Measurements from ENCODE around the gene GALNT7.
A peak's percentile ranks its signal among the peaks of the same experiment; 100 is the strongest.

Gene GALNT7

DNA sequence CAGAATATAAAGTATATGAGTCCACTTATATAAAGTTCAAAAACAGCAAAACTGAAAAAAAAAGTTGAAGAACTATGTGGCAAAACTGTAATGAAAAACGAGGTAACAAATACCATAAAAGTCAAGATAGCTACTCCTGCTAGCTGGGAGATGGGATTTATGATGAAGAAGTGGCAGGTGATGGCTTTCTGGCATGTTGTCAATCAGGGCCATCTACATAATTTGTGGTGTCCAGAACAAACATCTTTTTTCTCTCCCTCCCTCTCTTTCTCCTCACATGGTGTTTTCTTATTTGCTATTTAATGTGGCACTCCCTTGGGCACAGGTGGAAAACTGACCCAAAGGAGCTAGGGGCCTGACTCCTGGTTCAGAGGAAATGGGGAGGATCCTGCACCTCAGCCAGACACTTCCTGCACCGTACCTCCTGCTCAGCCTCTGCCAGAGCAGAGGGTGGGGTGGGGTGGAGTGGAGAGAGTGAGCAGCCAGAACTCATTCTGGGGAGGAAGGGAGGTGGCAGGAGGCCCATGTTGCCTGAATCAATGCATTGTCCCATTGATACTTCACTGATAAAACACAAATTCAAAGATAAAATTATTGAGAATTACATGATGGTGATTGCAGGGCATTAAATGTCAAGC lies 196.9 kb downstream of the GALNT7 start:
- DNase-seq, result peak; percentile 14

DNA sequence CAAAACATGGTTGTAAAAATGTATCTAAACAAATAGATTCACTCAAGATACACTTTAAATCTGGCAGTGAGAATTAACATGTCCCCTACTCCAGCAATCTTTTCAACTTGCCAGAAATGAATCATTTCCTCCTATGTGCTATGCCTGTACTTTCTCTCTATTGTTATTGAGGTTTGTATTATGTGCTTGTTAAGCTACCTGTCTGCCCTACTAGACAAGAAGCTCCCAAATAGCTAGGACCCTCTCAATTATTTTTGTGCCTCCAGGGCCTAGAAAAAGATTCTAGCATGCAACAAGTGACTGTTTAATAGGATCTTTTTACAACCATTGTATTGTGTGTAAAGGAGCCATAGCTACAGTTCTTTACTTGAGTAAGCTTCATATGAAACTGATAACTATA lies 198.7 kb downstream of the GALNT7 start:
- DNase-seq, result no peak

DNA sequence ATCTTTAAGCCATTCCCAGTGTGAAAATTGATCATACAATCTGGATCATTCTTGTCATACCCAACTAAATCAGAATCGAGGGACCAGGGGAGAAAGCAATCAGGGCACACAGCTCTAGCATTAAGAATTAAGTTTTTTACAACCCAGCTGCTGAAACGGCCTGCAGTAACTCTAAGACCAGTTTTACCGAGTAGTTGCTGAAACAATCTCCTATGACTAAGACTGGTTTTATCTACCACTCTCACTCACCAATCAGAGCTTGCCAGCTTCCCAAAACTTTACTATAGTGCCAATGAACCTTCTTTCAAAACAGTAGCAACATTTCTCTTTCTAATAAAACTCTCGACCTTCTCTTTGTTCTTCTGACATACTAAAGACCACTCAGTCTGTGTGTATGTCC lies 199.3 kb downstream of the GALNT7 start:
- no peak for DNase-seq

DNA sequence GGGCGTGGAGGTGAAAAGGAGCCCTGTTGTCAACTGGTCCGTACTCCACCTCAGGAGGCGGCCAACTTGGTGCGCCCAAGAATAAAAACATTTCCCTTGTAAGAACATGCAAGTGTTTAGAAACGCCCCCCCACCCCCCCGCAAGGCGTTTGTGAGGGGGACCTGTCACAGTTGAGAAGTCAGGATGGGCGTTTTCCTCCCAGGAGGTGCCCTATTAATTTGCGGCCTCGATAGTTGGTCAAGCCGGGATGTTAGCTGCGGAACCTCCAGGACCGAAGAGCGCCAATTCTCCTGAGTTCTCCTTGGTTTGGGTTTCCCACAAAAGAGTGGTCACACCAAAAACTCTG lies 201.5 kb downstream of the GALNT7 start:
- peak; percentile 74 for DNase-seq

DNA sequence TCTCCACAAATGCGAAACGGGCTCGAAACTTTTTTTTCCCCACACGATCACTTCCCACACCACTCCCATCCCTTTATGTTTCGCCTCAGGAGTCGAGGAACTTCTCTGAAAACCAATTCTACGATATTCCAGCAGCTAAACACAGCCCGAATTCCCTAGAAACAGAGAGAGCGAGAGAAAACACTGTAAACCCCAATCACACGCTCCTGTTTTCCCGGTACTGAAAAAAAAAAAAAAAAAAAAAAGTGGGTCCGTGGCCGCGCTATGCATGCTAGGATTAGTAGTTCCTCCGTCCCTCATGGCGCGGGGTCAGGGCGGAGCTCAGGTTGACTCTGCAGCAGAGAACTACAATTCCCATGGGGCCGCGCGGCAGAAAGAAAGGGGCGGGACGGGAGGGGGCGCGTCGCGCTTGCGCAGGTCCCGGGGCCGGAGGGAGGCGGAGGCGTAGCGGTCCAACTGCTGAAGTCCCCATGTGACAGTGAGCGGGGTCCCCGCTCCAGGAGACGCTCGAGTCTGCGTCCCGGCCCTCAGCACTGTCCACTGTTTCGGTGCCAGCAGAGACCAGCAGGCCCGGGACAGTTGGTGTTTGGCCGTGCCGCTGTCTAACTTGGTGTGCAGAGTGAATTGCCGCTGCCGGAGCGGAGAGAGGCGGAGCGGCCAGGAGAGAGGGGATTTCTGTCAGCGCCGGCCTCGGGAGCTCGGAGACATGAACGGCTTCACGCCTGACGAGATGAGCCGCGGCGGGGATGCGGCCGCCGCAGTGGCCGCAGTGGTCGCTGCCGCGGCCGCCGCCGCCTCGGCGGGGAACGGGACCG lies 202.1 kb downstream of the GALNT7 start, which contains the start of gene SAP30:
Gene SAP30, plus strand, starts transcription at position 478 of the 815 bp plus-strand sequence. Its CDS starts 229 bp downstream, at position 707.
- DNase-seq, result peak; percentile 97

DNA sequence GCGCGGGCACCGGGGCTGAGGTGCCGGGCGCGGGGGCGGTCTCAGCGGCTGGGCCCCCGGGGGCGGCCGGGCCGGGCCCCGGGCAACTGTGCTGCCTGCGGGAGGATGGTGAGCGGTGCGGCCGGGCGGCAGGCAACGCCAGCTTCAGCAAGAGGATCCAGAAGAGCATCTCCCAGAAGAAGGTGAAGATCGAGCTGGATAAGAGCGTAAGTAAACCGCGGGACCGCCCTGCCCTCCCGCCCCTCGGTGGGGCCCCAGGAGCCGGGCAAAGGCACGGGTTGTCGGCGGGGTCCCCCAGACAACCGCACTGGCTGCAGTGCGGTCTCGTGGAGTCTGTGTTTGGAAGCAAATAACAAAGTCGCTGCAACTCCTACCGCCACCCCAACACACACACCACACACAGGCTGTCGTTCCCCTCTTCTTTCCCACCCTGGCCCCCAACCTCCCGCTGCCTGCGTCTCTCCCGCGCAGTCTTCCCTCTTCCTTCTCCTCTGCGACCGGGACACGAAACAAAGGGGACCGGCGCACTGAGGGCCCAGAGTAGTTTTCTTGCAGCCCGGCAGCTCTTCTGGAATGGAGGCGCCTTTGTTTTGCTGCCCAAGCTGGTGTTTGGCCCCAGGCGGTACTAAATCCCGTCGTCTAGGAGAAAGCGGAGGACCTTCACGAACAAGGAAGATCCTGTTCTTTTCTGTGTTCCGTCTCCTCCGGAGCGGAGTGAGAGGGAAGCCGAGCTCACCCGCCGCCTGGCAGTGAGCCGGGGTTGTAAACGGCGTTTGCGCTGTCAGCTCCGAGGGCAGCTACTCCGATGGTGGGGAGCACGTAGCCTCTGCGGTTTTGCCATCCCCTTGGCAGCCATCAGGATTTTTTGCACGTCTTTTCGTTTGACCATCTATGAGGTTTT lies 202.9 kb downstream of the GALNT7 start:
- DNase-seq, result peak; percentile 45
